DMS79 treated with DMSO at 0.1 percent for 48 hours (cell line): Measurements from ENCODE around the gene AKT3.

Experiments
- DNase-seq: peaks from one replicate; lab custom pipeline; 2025; lab: John Stamatoyannopoulos, UW

Gene AKT3

GRCh38 chr1:243487649-243488227 is 362.3 kb downstream of the AKT3 start:
- no peak for DNase-seq

GRCh38 chr1:243487036-243487648 is 362.9 kb downstream of the AKT3 start:
- no peak for DNase-seq

- DNase-seq, result no peak
Measured at GRCh38 chr1:243483952-243484351, 366.1 kb downstream of the AKT3 start.

GRCh38 chr1:243483071-243483771 is 366.8 kb downstream of the AKT3 start:
- DNase-seq, result no peak

- no peak for DNase-seq
Measured at GRCh38 chr1:243482141-243483022, 367.7 kb downstream of the AKT3 start.

GRCh38 chr1:243481101-243481500 is 368.9 kb downstream of the AKT3 start:
- DNase-seq, result no peak

- DNase-seq, result no peak
Measured at GRCh38 chr1:243477731-243478290, 372.2 kb downstream of the AKT3 start.

- DNase-seq, result peak; percentile 7
Measured at GRCh38 chr1:243475966-243476365, 374.1 kb downstream of the AKT3 start.

GRCh38 chr1:243474906-243475305 is 375.1 kb downstream of the AKT3 start:
- no peak for DNase-seq

GRCh38 chr1:243474136-243474881 is 375.7 kb downstream of the AKT3 start:
- DNase-seq, result no peak

- no peak for DNase-seq
Measured at GRCh38 chr1:243473227-243474135, 376.6 kb downstream of the AKT3 start.

- DNase-seq, result no peak
Measured at GRCh38 chr1:243471754-243472745, 378.0 kb downstream of the AKT3 start.

- no peak for DNase-seq
Measured at GRCh38 chr1:243471026-243471685, 378.9 kb downstream of the AKT3 start.

GRCh38 chr1:243470502-243470901 is 379.5 kb downstream of the AKT3 start:
- DNase-seq, result no peak

GRCh38 chr1:243469497-243469896 is 380.5 kb downstream of the AKT3 start:
- DNase-seq, result no peak

GRCh38 chr1:243465738-243466137 is 384.3 kb downstream of the AKT3 start:
- DNase-seq, result no peak

GRCh38 chr1:243465081-243465480 is 385.0 kb downstream of the AKT3 start:
- no peak for DNase-seq

- DNase-seq, result no peak
Measured at GRCh38 chr1:243462929-243463697, 386.9 kb downstream of the AKT3 start.
